ENCODE measurements around the gene GLT1D1.

DNA sequence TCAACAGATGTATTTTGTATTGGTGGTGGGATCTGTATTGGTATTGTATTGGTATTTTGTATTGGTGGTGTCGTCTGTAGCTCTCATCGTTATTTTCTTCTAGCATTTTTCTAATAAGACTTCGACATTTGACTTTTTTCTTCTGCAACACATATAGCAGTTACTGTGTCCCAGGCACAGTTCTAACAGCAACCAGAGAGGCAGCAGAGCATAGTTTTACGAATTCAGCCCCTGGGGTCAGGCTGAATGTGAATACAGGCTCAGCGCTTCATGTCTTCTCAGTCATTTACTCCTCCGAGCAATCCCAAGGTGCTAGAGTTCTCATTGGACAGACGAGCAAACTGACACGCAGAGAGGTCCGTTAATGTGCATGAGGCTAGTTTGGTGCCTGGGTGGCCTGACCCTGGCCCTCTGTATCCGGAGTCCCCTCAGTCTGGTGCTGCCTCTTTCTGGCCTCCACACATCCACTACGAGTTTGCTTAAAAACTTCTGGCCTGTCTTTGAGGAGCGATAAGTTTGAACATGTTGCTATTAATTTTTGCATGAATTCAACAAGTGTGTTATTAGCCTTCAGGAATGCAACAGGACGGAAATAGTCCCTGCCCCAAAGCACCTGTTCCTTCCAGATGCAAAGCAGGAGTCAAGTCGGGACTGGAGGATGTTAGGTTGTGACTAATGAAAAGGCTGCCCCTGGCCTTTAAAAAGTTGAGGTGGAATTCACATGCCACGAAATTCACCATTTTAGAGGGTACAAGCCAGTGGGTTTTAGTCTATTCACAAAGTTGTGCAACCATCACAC, 87.0 kb downstream of the GLT1D1 start:
- TF ChIP-seq CTCF (IDR thresholded peaks at IDR 0.05) (no peak), EZH2 (IDR thresholded peaks at IDR 0.05) (no peak), EZH2phosphoT487 (IDR thresholded peaks at IDR 0.05) (no peak)
